ENCODE measurements around the gene FRRS1L.
A peak's percentile ranks its signal among the peaks of the same experiment; 100 is the strongest.
"Not testable (repeated sequence)": the region's sequence is repeated elsewhere in the genome, so short reads cannot be mapped to it uniquely, and the experiment has no call there.

Gene FRRS1L

DNA sequence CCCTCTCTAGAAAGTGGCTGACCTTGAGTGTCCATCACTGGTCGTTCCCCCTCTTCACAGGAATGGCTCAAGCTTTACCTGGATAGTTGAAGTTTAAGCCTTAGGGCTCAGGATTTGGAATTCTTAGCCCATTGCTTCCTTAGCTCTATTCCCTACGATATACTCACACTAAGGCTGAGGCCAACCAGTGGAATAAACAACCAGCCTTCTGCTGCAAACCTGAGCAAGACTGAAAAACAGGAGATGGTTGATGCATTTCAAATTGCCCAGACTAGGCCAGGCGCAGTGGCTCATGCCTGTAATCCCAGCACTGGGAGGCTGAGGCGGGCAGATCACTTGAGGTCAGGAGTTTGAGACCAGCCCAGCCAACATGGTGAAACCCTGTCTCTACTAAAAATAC, 40.4 kb downstream of the FRRS1L start:
- DNase-seq, result not testable (repeated sequence)

DNA sequence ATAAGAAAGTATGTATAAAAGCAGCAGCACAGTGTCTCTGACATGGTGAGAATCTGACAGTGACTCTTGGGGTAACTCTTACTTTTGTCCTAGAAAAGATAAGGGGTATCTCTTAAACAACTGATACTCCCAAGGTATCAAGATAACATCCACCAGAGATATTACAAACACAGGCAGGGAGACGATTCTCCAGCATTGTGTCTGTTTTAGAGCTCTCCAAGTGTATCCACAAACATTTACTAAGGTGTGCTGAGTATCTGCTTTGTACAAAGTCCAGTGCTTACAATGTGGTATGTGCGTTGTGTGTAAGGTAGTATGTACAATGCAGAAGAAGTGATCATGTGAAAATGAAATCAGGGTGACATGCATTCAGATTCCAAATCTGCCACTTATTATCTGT, 42.9 kb downstream of the FRRS1L start:
- no peak for DNase-seq

DNA sequence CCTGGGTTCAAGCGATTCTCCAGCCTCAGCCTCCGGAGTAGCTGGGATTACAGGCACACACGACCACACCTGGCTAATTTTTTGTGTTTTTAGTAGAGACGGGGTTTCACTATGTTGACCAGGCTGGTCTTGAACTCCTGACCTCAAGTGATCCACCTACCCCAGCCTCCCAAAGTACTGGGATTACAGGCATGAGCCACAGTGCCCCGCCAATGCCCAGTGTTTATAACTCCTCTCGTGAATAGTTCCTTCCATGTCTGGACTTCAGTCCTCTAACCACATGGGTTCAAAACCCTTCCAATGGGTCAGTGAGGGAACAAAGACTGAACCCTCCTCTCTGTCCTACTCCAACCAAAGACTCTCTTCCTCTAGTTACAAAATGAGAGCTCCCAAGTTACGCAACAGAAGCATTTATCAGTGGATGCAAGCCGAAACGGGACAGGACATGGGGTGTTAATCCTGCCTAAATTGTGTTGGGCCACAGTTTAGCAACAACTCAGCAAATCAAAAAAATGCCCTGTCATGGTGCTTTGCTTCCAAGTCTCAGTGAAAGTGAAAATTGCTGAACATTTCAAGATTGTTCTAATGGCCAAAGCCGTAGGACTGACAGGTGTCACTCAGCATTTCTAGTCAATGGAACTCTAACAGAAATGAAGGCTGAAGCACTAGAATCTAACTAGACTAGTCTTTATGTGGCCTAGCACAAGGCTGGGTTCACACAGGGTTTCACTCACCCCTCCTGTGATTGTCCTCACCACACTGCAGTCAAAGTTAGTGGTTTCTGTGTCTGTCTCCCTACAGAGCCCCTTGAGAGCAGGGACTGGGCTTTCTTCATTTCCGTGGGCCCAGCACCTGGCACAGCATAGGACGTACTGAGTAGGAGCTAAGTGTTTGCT, 44.1 kb downstream of the FRRS1L start:
- DNase-seq, result peak; percentile 60

DNA sequence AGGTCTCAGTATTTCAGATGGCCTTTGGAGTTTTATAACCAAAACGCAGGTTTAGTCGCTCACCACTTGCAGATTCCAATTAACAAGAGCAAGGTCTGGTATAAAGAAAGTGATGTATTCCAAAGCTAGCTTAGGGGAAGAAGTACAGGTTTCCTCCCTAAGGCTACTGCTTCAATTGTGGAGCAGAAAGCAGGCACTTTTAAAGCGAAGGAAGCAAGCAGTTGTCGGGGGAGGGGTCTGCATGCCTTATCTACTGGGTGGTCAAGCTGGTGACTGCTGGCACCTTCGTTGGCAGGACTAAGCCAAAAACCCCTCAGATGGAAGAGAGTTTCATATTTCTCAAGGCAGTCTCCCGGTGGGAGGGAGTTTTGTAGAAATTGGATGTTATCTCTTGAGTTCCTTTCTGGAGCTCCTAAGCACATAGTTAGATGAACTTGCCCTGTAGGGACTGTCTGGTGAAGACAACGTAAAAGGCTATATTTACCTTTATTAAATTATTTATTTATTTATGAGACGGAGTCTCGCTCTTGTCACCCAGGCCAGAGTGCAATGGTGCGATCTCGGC, 45.7 kb downstream of the FRRS1L start:
- no peak for DNase-seq

DNA sequence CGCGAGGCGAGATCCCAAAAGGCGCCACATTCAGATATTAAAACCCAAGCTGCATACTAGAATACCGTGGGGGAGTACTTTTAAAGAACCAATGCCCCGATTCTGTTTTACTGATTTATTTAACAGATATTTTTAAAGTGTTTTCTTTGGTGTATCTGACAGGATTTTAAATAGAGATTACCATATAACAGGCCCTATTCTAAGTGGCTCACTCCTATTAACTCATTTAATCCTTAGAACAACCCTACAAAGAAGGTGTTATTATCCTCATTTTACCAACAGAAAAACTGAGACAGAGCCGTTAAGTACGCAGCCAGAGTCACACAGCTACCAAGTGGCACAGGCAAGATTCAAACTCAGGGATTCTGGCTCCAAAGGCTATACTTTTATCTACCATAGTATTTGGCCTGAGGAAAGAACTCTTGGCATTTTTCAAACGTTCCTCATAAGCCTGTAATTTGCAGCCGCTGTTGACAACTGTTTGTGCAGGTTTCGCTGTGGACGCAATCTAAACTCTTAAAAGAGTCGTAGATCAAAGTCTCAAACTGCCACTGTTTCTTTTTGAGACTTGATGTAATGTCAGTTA, 46.8 kb downstream of the FRRS1L start:
- no peak for DNase-seq

DNA sequence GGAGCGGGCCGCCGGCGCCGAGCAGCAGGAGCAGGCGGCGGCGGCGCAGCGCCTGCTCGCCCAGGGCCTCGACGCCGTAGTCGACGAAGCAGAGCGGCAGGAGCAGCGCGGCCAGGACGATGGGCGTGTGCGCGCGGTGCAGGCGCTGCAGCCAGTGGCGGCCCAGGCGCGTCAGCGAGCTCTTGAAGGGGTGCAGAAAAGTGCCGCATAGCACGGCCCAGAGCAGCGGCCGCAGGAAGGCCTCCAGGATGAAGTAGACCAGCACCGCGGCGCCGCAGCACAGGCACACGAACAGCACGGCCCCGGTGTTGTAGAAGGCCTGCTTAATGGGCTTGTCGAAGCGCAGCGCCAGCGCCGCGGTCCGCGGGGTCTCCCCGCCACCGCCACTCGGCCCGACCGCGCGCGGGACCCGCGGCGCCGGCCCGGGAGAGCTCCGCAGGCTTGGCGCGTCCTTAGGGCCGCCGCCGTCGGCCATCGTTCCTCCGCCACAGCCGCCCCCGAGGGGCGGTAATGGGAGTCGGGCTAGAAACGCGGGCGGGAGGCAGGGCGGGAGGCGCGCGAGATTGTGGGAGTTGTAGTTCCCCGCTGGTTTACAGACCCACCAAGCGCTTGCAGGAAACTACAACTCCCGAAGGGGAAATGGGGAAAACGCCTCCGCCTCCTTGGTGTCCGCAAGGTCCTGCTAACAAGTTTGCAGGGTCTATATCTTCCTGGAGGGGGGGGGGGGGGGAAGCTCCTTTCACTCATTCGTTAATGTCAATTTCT, 47.4 kb downstream of the FRRS1L start, which contains the start of gene TMEM245:
TMEM245 (minus strand) TSS at position 509 of the 765 bp plus-strand sequence; CDS start at position 475, 34 bp downstream.
- peak; percentile 99 for DNase-seq

DNA sequence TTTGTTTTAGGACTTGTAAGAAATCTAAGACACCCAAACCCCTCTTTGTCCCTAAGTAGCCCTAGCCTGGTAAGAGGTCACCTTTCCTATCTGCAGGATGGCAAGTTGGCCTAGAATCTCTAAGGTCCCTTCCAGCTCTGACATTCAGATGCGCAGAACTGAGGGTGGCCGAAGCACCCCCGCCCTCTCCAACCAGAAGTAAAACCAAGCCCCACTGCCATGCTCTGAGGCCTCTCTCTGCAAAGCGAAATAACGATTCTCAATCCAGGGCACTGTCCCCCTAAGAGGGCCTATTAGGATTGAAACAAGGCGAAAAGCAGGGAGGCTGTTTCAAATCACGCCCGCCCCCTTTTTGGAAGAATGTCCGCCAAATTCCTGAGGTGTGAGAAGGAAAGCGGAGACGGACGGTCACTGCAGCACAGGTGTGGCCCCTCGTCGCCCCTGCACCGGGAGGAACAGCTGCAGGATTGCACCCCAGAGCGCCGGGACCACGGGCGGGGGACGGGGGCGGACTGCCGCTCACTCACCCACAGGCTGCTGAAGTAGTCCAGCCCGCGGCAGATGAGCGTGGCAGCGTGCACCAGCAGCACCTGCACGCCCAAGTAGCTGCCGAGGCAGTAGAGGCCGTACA, 48.1 kb downstream of the FRRS1L start:
- peak; percentile 15 for DNase-seq

DNA sequence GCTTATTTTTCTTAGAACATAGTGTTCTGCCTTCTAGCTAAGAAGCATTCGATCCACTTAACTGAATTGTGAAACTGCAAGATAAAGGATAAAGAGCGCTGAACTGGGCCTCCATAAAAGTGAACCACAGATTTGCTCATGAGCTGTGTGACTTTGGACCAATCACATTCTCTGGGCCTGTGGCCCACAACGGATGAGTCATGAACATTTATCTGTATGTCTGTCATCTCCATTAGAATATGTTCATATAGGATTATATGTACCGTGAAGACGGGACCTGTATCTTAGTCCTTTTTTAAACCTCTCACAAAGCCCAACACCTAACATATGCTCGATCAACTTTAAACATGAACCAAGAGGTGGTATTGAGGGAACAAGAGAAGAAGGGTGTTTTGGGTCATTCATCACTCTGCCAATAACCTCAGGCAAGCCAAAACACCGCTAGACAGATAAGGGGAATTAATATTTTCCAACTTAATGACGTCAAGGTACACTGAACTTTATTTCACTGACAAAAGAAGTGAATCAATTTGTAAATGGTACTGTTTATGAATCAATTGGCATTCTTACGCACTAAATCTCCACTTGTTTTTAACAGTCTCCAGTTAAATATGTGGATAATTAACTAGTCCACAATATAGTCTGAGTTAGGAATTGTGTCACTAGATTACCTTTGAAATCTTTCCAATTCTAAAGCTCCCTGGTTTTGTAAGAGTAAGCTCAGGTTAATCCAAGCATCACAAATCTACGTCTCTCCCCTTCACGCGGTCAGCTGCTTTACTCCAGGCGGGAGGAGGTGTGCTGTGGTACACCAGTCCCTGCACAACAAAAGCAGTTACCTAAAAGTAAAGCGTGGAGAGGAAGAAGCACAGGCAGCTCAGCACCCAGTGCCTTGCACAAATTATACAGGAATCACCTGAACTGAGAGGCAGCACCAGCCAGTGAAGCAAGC, 48.9 kb downstream of the FRRS1L start:
- peak; percentile 37 for DNase-seq

DNA sequence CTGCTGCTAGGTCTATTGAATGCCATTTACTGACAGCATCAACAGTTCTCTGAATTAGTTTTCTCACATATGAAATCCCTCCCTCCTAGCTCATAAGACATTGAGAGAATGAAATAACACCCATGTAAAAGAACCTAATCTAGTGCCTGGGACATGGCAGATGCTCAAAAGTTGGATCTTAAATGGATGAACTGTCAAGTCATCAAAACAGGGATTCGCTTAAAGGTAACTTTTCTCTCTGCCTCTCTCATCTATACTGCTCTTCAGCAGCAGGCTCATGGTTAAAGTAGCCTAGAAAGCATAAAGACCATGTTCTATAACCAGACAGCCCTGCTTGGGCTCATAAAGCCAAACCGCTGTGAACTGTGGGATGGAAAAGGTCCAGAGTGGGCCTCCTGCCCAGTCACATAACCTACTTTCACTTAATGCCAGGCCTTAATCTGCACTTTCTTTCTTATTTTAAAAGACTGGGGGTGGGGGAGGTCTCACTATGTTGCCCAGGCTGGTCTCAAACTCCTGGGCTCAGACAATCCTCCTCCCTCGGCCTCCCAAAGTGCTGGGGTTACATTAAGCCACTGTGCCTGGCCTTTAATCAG, 51.0 kb downstream of the FRRS1L start:
- no peak for DNase-seq

DNA sequence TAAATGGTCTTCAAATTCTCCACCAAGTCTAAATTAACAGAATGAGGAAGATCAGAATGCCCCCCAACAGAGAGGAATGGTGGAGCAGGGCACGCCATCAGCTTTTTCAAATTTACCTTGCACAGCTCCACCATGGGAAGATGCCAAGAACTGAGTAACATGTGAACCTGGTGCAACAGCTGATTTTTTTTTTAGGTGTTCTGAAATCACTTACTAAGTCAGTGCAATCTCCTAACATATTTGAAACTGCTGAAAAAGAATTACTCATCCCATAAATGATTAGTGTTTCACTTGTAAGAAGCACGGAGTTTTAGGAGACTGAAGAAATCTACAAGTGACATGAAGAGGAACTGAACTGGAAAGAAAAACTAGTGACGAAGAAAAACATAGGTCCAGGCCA, 52.4 kb downstream of the FRRS1L start:
- DNase-seq, result peak; percentile 26

DNA sequence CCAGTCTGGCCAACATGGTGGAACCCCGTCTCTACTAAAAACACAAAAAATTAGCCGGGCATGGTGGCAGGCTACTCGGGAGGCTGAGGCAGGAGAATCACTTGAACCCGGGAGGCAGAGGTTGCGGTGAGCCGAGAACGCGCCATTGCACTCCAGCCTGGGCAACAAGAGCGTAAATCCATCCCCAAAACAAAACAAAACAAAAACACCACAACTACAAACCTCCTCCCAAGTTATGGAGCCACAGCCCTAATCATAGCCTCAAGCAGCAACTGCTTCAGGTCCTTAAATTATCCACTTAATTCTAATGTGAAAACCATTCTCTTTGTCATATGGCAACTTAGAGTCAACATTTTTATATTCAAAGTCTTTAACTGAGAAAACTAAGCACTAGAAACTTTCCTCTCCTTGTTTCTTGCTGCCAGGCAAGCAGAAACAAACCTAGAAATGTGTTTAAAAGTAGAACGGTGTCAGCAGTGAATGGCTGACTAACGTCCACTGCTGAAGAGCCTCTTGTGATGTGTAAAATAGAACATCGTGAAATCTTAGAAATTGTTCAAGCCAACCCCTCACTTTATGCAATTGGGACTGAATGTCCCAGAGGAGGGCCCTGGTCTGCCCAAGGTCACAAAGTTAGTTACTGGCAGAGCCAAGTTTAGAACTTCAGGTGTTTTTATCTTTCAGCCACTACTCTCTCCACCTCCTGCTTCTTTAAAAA, 53.0 kb downstream of the FRRS1L start:
- no peak for DNase-seq

DNA sequence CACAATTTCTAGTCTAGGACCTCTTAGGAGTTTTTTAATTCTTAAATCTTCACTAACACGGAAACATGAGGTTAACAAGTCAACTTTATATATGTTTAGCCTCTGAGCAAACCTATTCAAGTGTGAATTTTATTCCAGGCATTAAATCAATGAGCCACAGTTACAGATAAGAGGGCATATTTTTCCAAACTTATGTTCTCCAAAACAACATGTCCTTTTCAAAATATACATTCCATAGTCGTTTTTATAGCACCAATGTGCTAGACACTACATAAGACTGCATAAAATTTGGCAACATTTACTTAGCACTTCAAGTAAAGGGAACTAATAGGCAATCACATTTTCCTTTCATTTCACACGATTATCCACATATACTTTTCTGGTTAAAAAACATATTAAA, 53.8 kb downstream of the FRRS1L start:
- DNase-seq, result no peak

DNA sequence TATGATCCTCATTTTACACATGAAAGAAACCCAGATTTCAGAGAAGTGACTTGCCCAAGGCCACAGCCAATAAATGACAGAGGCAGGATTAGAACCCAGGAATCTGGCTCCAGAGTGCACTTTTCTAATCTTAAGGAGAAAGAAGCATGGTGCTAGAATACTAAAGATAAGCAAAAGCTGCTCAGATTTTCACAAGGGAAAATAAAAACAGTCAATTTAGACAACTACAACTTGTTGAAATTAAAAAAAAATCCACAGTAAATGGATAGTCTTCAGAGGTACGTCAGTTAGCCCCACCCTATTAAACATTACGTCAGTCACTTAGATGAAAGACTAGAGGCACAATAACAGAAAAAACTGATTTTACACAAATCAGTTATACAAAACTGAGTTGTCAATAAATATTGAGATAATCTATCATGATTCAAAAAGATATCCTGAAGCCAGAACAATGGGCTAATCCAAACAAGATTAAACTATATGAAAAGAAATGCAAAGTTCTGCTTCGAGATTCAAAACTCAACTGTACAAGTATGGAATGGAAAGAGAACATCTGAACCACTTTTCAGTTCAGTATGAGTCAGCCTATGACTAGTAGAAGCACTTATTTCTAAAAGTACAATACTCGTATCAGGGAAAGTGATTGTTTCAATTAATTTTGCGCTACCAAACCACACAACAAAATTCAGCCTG, 56.6 kb downstream of the FRRS1L start:
- DNase-seq, result peak; percentile 44

DNA sequence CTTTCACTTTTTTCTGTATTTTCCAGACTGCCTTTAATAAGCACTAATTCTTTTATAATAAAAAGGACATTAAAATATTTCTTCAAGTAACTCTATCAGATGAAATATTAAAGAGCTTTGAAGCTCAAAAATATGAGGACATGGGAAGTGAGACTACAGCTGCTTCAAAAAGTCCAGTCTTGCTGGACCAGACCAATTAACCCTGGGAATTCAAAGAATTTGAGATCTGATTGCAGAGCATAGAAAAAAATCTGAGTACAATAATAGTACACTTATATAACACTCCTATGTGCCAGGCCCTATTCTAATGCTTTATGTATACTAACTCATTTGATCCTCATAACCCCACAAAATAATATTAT, 57.1 kb downstream of the FRRS1L start:
- DNase-seq, result peak; percentile 47

DNA sequence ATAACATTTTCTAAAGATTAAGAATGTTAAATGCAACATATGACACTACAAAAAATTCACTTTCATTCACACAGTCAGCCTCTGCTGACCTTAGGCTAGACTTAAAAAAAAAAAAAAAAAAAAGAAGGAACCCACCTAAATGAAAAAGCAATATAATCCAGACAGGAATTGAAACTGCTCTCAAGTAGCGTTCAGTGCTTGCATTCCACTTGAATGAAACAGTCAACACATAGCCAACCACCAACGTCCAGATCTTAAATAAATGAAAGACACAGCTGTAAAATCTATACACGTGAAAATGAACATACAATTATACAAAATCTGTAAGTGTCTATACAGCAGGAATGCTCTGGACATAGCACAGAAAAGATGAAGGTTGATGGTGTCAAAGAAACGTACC, 58.7 kb downstream of the FRRS1L start:
- DNase-seq, result peak; percentile 73

DNA sequence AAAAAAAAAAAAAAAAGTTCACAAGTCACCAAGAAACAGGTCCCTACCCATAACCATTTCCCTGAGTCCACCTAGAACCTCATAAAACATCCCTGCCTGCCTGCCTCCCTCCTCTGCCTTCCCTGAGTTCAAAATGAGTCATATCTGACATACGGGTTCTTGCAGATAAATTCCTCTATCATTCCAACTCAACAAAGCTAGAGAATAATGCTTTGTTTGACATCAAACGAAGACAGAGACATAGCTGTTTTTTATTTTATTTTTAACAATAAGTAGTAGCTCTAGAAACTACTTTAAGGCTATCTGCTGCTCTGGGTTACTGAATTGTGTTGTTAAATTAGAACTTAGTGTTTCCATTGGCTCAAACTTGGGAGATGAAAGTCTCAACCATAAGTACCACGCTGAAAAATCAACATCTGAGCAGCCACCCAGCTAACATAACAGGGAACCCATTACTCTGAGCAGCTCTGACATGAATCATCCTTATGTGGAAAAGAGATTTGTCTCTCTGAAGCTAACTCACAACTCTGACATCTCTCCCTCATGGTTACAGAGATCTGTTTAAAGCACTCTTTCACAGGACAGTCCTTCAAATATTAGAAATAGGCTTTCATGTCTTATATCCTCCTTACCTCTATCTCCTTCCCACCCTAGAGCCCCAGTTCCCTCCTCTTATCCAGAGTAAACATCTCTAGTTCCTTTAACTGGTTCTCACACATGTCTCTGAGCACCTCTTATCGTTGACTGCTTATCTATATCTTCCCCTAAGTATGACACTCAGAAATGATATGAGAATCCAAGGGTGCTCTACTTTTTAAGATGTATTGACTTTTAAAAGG, 59.4 kb downstream of the FRRS1L start:
- peak; percentile 19 for DNase-seq

DNA sequence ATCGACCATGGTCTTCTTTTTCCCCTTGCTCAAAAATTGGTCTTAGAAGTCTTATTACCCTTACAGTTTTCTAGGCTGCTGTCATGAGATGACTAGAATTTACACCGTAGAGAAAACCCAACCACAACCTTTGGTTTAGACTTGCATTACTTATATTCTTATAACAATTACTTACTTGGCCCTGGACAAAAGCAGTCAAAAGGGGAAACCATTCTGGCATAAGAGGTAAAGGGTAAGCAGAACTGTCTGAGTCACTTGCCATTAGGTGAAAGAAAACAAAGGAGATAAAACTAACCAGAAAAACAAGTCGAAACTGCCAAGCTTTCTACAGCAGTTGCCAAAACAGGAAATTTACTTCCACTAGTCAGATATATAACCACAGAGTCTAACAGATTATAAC, 65.2 kb downstream of the FRRS1L start:
- peak; percentile 17 for DNase-seq

DNA sequence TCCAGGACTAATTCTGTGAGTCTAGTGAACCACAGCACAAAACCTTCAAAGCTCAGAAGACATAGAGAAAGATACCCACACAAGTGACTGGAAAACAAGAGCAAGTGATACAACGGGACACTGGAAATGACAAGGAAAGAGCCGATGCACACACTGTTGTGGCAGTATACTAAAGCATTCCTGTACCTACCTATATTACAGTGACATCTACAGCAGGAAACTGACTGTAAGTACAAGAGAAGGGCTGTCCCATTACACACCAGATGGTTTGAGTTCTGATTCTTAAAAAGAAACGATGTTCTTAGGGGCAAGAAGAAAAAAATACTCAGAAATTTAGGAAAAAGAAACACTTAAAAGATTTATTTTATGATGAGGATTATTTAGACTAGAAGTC, 65.8 kb downstream of the FRRS1L start:
- DNase-seq, result no peak

Data from inflammatory macrophage treated with lipopolysaccharide for 4 hours (primary cell).